A549 (cell line): ENCODE measurements around the gene CYP24A1. TPM values are rescaled to one million over a fixed set of nuclear protein-coding genes. Genes with fewer than 3 reads are reported as not detected.
A peak's percentile ranks its signal among the peaks of the same experiment; 100 is the strongest.

Experiments
- ATAC-seq, 2 experiments: fragments of 200-7000 bp in 1 of 2; fragments of >200 bp in 1 of 2; cut with Nextera tagmentation in 1 of 2; cut with Tn5 transposase in 1 of 2; 3 replicates each; pipeline versions ENCODE4 v1.8.0 to v1.9.1; 2018 to 2020; ENCODE audit warnings: mild to moderate bottlenecking in 1 of 2, moderate library complexity in 1 of 2
- CTCF ChIA-PET: fragments of 300-600 bp; sonication (Branson Sonifier 250); formaldehyde crosslinking; extraction: SDS; loops from one replicate; lab custom pipeline; 2021; ENCODE audit warnings: antibody characterized with exemption, inconsistent platforms; lab: Yijun Ruan, JAX
- POLR2A ChIA-PET: fragments of 350-600 bp; formaldehyde crosslinking; extraction: SDS; loops from one replicate; lab custom pipeline; 2021; ENCODE audit warnings: antibody characterized with exemption, inconsistent platforms; lab: Yijun Ruan, JAX
- DNase-seq, 2 experiments: peaks; one replicate each; pipeline versions ENCODE4 v3.0.0 to v3.0.0-alpha.2; 2011 to 2016; ENCODE audit warnings: low read depth in 1 of 2, low spot score in 1 of 2
- FAIRE-seq: peaks from 2 replicates; lab custom pipeline; 2011; peaks lifted over from hg19 to GRCh38; lab: Jason Lieb, UNC
- H3K27ac ChIP-seq, 2 experiments: fragments of >200 bp; sonication (Bioruptor Twin); formaldehyde crosslinking; 3 replicates each; pipeline ENCODE4 v1.5.1; 2016 to 2017
- H3K4me1 ChIP-seq: fragments of >200 bp; sonication (Bioruptor Twin); formaldehyde crosslinking; 3 replicates; pipeline ENCODE4 v1.6.1; 2016
- H3K4me2 ChIP-seq: fragments of >200 bp; sonication (Bioruptor Twin); formaldehyde crosslinking; 3 replicates; pipeline ENCODE4 v1.6.1; 2016
- H3K4me3 ChIP-seq: fragments of >200 bp; sonication (Bioruptor Twin); formaldehyde crosslinking; 3 replicates; pipeline ENCODE4 v1.5.1; 2016
- H3K9me3 ChIP-seq: fragments of >200 bp; sonication (Bioruptor Twin); formaldehyde crosslinking; 3 replicates; pipeline ENCODE4 v1.6.1; 2016
- BHLHE40 ChIP-seq: IDR thresholded peaks from 2 replicates; pipeline ENCODE4 v1.6.1; 2012; ENCODE audit warnings: low read depth, low read length, inconsistent platforms
- CBX2 ChIP-seq: fragments of 200-600 bp; sonication (generic); IDR thresholded peaks from 2 replicates; pipeline ENCODE4 v1.6.1; 2016; ENCODE audit warnings: low read depth, mild to moderate bottlenecking, borderline replicate concordance
- CBX8 ChIP-seq: fragments of 200-600 bp; sonication (generic); IDR thresholded peaks from 2 replicates; pipeline ENCODE4 v1.6.1; 2016
- EHF ChIP-seq: fragments of 250-450 bp; sonication (Bioruptor Pico); IDR thresholded peaks from 2 replicates; pipeline ENCODE4 v1.5.0; 2020; ENCODE audit warnings: mild to moderate bottlenecking
- EHMT2 ChIP-seq: fragments of 200-600 bp; sonication (generic); IDR thresholded peaks from 2 replicates; pipeline ENCODE4 v1.6.1; 2016; ENCODE audit warnings: antibody characterized with exemption, low read depth, mild to moderate bottlenecking, moderate library complexity
- EP300 ChIP-seq, 2 experiments: fragments of >200 bp; sonication (Bioruptor Twin); formaldehyde crosslinking; IDR thresholded peaks; 2 replicates in 1 of 2; 3 replicates in 1 of 2; pipeline ENCODE4 v1.6.1; 2016 to 2017
- ESRRA ChIP-seq: fragments of 150-350 bp; IDR thresholded peaks from 2 replicates; pipeline ENCODE4 v1.6.1; 2014; ENCODE audit warnings: mild to moderate bottlenecking, low read length, borderline replicate concordance
- FOSB ChIP-seq: fragments of 250-450 bp; sonication (Bioruptor Pico); IDR thresholded peaks from 2 replicates; pipeline ENCODE4 v1.5.0; 2020; ENCODE audit warnings: mild to moderate bottlenecking, moderate library complexity
- FOSL2 ChIP-seq, 2 experiments: fragments of 450-650 bp in 1 of 2; fragments of >200 bp in 1 of 2; sonication (Bioruptor Twin) in 1 of 2; formaldehyde crosslinking; IDR thresholded peaks; 2 replicates each; pipeline versions ENCODE4 v1.5.0 to v1.6.1; 2016 to 2020; ENCODE audit warnings: mild to moderate bottlenecking in 1 of 2, moderate library complexity in 1 of 2
- HDAC2 ChIP-seq: fragments of 200-600 bp; sonication (generic); IDR thresholded peaks from 2 replicates; pipeline ENCODE4 v1.6.1; 2016
- HEYL ChIP-seq: fragments of 250-450 bp; sonication (Bioruptor Pico); IDR thresholded peaks from 2 replicates; pipeline ENCODE4 v1.8.0; 2021; ENCODE audit warnings: mild to moderate bottlenecking, moderate library complexity
- HOXB13 ChIP-seq: fragments of 250-450 bp; sonication (Bioruptor Pico); IDR thresholded peaks from 2 replicates; pipeline ENCODE4 v1.5.0; 2020; ENCODE audit warnings: low read depth, mild to moderate bottlenecking, moderate library complexity
- HOXB5 ChIP-seq: fragments of 250-450 bp; sonication (Bioruptor Pico); IDR thresholded peaks from 2 replicates; pipeline ENCODE4 v1.5.0; 2020; ENCODE audit warnings: mild to moderate bottlenecking, moderate library complexity
- JUN ChIP-seq, 2 experiments: fragments of >200 bp; sonication (Bioruptor Twin); formaldehyde crosslinking; IDR thresholded peaks; 2 replicates in 1 of 2; 3 replicates in 1 of 2; pipeline ENCODE4 v1.6.1; 2016 to 2017
- JUNB ChIP-seq: fragments of >200 bp; sonication (Bioruptor Twin); formaldehyde crosslinking; IDR thresholded peaks from 2 replicates; pipeline ENCODE4 v1.6.1; 2016
- KDM1A ChIP-seq: fragments of 200-600 bp; sonication (generic); IDR thresholded peaks from 2 replicates; pipeline ENCODE4 v1.6.1; 2016; ENCODE audit warnings: low read depth, mild to moderate bottlenecking
- KDM5A ChIP-seq: fragments of 200-600 bp; sonication (generic); IDR thresholded peaks from 2 replicates; pipeline ENCODE4 v1.6.1; 2016; ENCODE audit warnings: antibody characterized with exemption, mild to moderate bottlenecking
- MAFK ChIP-seq: fragments of 450-650 bp; IDR thresholded peaks from 2 replicates; pipeline ENCODE4 v1.6.1; 2014; ENCODE audit not compliant: partially characterized antibody
- MAZ ChIP-seq: fragments of 150-350 bp; IDR thresholded peaks from 2 replicates; pipeline ENCODE4 v1.6.1; 2014; ENCODE audit warnings: antibody characterized with exemption, low read depth, low read length, borderline replicate concordance
- NFE2L2 ChIP-seq: fragments of 150-350 bp; conservative IDR thresholded peaks from 2 replicates; pipeline ENCODE4 v1.6.1; 2014; ENCODE audit warnings: low read length
- NR3C1 ChIP-seq: fragments of >200 bp; sonication (Bioruptor Twin); formaldehyde crosslinking; IDR thresholded peaks from 3 replicates; pipeline ENCODE4 v1.6.1; 2017
- PHF8 ChIP-seq: fragments of 200-600 bp; sonication (generic); IDR thresholded peaks from 2 replicates; pipeline ENCODE4 v1.6.1; 2016; ENCODE audit warnings: low read depth, mild to moderate bottlenecking, antibody characterized with exemption, moderate library complexity, borderline replicate concordance
- POLR2A ChIP-seq: IDR thresholded peaks from 2 replicates; pipeline ENCODE4 v1.6.1; 2012; ENCODE audit warnings: mild to moderate bottlenecking, low read length
- POLR2AphosphoS2 ChIP-seq: conservative IDR thresholded peaks from 2 replicates; pipeline ENCODE4 v1.6.1; 2012; ENCODE audit warnings: low read length, improper control_type of control experiment, inconsistent platforms
- RAD21 ChIP-seq, 2 experiments: fragments of >200 bp in 1 of 2; sonication (Bioruptor Twin) in 1 of 2; formaldehyde crosslinking in 1 of 2; IDR thresholded peaks in 1 of 2; conservative IDR thresholded peaks in 1 of 2; 2 replicates in 1 of 2; 3 replicates in 1 of 2; pipeline ENCODE4 v1.6.1; 2012 to 2018; ENCODE audit warnings: inconsistent platforms in 1 of 2
- RCOR1 ChIP-seq: fragments of 150-350 bp; IDR thresholded peaks from 2 replicates; pipeline ENCODE4 v1.6.1; 2014; ENCODE audit warnings: antibody characterized with exemption, low read length, low read depth
- RNF2 ChIP-seq: fragments of 200-600 bp; sonication (generic); IDR thresholded peaks from 2 replicates; pipeline ENCODE4 v1.6.1; 2016; ENCODE audit warnings: low read depth, mild to moderate bottlenecking, antibody characterized with exemption, moderate library complexity, borderline replicate concordance
- SREBF2 ChIP-seq: fragments of 450-650 bp; IDR thresholded peaks from 2 replicates; pipeline ENCODE4 v1.6.1; 2014; ENCODE audit warnings: mild to moderate bottlenecking, moderate library complexity
- ZFP36 ChIP-seq: fragments of 450-650 bp; IDR thresholded peaks from 2 replicates; pipeline ENCODE4 v1.6.1; 2014; ENCODE audit warnings: borderline replicate concordance; ENCODE audit not compliant: partially characterized antibody
- ZNF302 ChIP-seq: fragments of 250-450 bp; sonication (Bioruptor Pico); IDR thresholded peaks from 2 replicates; pipeline ENCODE4 v1.9.0; 2021; ENCODE audit warnings: inconsistent platforms, mild to moderate bottlenecking, moderate library complexity
- WGBS: methylation state at CpG from one replicate; pipeline ENCODE4 v1.1.6; 2017; ENCODE audit errors: missing lambda C conversion rate; 5-methylcytosine and 5-hydroxymethylcytosine counted together
- polyA plus RNA-seq, 4 experiments: library from polyadenylated mRNA; depleted of rRNA in 3 of 4; stranded (reverse); fragments of >200 nt; fragmentation: RNase III in 1 of 4; extraction: RNeasy Plus Mini Kit Qiagen cat#74134 plus additional on column Dnase treatment in 1 of 4; gene quantifications; 2 replicates in 3 of 4; 3 replicates in 1 of 4; pipeline ENCODE4 v1.2.3, GENCODE V29; 2011 to 2017
- TF ChIP-seq, protein P1 (sequence below): fragments of >200 bp; sonication (Bioruptor Twin); formaldehyde crosslinking; IDR thresholded peaks from 3 replicates; pipeline ENCODE4 v1.5.1; 2016
- TF ChIP-seq, protein P2 (sequence below): fragments of 250-450 bp; sonication (Bioruptor Pico); IDR thresholded peaks from 2 replicates; pipeline ENCODE4 v1.5.0; 2020; ENCODE audit warnings: low read depth, mild to moderate bottlenecking, moderate library complexity
- TF ChIP-seq, protein P3 (sequence below): fragments of 200-600 bp; sonication (generic); IDR thresholded peaks from 2 replicates; pipeline ENCODE4 v1.6.1; 2016; ENCODE audit warnings: antibody characterized with exemption, mild to moderate bottlenecking, moderate library complexity
- TF ChIP-seq, protein P4 (sequence below): IDR thresholded peaks from 2 replicates; pipeline ENCODE4 v1.6.1; 2012

Gene CYP24A1
- polyA plus RNA-seq, 2 of the 4 experiments (the other 2 are of a cell fraction): 722 to 1,617 TPM

DNA sequence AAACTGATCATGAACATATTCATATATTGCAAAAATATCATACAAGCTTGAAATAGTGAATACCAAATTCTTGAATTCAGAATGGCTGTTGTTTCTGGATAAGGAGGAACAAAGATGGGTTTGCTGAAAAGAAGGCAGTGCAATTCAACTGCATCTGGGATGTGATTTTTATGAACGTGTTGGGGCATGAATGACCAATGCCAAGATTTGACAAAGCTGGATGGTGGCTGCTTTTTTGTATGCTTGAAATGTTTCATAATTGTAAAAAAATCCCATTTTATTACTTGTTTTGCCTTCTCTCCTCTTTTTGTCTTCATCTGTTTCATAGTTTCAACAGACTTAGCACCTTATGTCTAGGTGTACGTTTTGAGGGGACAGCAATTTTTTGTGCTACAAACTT is 66.6 kb downstream of the CYP24A1 start:
- H3K27ac ChIP-seq: peak overlapping the region; percentile 94 to 98
- TF ChIP-seq JUN (IDR thresholded peaks at IDR 0.05) (no peak), RAD21 (conservative IDR thresholded peaks at IDR 0.05 in 1 of 2, IDR thresholded peaks at IDR 0.05 in 1 of 2) (no peak), KDM1A (no peak), EP300 (IDR thresholded peaks at IDR 0.05) (no peak), CBX8 (no peak), ZNF302 (CRISPR knock-in tag) (peak; percentile 72; the same call in 1 of the 2 replicates), HOXB13 (CRISPR knock-in tag) (peak; percentile 78), HDAC2 (no peak), EHF (CRISPR knock-in tag) (peak; percentile 66), BHLHE40 (no peak), POLR2A (no peak), JUNB (no peak), CBX2 (no peak), RCOR1 (no peak), NFE2L2 (no peak), HOXB5 (CRISPR knock-in tag) (no peak), PHF8 (no peak), MAZ (no peak), ESRRA (no peak), FOSB (CRISPR knock-in tag) (peak; percentile 47; the same call in 1 of the 2 replicates), POLR2AphosphoS2 (no peak), SREBF2 (no peak), MAFK (no peak), NR3C1 (no peak), ZFP36 (no peak), HEYL (CRISPR knock-in tag) (no peak), KDM5A (no peak), FOSL2 (IDR thresholded peaks at IDR 0.05) (no peak), FOSL2 (CRISPR knock-in tag; IDR thresholded peaks at IDR 0.05) (no peak), RNF2 (no peak), EHMT2 (no peak)
- TF ChIP-seq, protein P1, sequence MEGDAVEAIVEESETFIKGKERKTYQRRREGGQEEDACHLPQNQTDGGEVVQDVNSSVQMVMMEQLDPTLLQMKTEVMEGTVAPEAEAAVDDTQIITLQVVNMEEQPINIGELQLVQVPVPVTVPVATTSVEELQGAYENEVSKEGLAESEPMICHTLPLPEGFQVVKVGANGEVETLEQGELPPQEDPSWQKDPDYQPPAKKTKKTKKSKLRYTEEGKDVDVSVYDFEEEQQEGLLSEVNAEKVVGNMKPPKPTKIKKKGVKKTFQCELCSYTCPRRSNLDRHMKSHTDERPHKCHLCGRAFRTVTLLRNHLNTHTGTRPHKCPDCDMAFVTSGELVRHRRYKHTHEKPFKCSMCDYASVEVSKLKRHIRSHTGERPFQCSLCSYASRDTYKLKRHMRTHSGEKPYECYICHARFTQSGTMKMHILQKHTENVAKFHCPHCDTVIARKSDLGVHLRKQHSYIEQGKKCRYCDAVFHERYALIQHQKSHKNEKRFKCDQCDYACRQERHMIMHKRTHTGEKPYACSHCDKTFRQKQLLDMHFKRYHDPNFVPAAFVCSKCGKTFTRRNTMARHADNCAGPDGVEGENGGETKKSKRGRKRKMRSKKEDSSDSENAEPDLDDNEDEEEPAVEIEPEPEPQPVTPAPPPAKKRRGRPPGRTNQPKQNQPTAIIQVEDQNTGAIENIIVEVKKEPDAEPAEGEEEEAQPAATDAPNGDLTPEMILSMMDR: no peak
- TF ChIP-seq, protein P2, sequence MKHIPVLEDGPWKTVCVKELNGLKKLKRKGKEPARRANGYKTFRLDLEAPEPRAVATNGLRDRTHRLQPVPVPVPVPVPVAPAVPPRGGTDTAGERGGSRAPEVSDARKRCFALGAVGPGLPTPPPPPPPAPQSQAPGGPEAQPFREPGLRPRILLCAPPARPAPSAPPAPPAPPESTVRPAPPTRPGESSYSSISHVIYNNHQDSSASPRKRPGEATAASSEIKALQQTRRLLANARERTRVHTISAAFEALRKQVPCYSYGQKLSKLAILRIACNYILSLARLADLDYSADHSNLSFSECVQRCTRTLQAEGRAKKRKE (CRISPR knock-in tag): no peak
- TF ChIP-seq, protein P3, sequence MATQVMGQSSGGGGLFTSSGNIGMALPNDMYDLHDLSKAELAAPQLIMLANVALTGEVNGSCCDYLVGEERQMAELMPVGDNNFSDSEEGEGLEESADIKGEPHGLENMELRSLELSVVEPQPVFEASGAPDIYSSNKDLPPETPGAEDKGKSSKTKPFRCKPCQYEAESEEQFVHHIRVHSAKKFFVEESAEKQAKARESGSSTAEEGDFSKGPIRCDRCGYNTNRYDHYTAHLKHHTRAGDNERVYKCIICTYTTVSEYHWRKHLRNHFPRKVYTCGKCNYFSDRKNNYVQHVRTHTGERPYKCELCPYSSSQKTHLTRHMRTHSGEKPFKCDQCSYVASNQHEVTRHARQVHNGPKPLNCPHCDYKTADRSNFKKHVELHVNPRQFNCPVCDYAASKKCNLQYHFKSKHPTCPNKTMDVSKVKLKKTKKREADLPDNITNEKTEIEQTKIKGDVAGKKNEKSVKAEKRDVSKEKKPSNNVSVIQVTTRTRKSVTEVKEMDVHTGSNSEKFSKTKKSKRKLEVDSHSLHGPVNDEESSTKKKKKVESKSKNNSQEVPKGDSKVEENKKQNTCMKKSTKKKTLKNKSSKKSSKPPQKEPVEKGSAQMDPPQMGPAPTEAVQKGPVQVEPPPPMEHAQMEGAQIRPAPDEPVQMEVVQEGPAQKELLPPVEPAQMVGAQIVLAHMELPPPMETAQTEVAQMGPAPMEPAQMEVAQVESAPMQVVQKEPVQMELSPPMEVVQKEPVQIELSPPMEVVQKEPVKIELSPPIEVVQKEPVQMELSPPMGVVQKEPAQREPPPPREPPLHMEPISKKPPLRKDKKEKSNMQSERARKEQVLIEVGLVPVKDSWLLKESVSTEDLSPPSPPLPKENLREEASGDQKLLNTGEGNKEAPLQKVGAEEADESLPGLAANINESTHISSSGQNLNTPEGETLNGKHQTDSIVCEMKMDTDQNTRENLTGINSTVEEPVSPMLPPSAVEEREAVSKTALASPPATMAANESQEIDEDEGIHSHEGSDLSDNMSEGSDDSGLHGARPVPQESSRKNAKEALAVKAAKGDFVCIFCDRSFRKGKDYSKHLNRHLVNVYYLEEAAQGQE: no peak
- TF ChIP-seq, protein P4, sequence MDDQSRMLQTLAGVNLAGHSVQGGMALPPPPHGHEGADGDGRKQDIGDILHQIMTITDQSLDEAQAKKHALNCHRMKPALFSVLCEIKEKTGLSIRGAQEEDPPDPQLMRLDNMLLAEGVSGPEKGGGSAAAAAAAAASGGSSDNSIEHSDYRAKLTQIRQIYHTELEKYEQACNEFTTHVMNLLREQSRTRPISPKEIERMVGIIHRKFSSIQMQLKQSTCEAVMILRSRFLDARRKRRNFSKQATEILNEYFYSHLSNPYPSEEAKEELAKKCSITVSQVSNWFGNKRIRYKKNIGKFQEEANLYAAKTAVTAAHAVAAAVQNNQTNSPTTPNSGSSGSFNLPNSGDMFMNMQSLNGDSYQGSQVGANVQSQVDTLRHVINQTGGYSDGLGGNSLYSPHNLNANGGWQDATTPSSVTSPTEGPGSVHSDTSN: no peak

More for the DNA sequence above, 66.6 kb downstream of the CYP24A1 start:
- no peak for DNase-seq
- Histone ChIP-seq H3K4me2 (peak overlapping the region; percentile 55), H3K4me1 (peaks cover 70% of the 10 kb centered on the region), H3K9me3 (peaks cover 15% of the 10 kb centered on the region), H3K4me3 (no peak overlapping the region)
- POLR2A ChIA-PET: interaction anchor here (1.5 kb wide), 2 partner anchors 8 to 43 kb away, joined by 3 to 8 read pairs; no protein-coding TSS in a partner anchor
- WGBS: 3% methylated on average over 2 of the region's 2 CpGs
- ATAC-seq: no peak; a peak in 1 of 6 replicates
- CTCF ChIA-PET: interaction anchor here (1.1 to 19.2 kb wide), 8 partner anchors 8 to 97 kb away, joined by 3 to 655 read pairs (median 6); partner anchors contain the start of genes CYP24A1 and PFDN4
- FAIRE-seq: no peak
